Peyer's patch (tissue), 4 donors: ENCODE results near the gene PACRG. TPM values are rescaled to one million over a fixed set of nuclear protein-coding genes. Genes with fewer than 3 reads are reported as not detected.

Experiments
- DNase-seq, 3 donors: peaks; one replicate each; pipeline ENCODE4 v3.0.0-alpha.2; 2017 to 2019
- H3K27ac ChIP-seq, 4 donors: fragments of 200-600 bp; sonication (generic); one replicate each; pipeline ENCODE4 v1.5.1; 2016 to 2019
- H3K27me3 ChIP-seq, 2 donors: fragments of 200-600 bp; sonication (generic); one replicate each; pipeline ENCODE4 v1.5.1; 2019
- H3K36me3 ChIP-seq, 3 donors: fragments of 200-600 bp; sonication (generic); one replicate each; pipeline ENCODE4 v1.5.1; 2016 to 2019
- H3K4me1 ChIP-seq, 4 donors: fragments of 200-600 bp; sonication (generic); one replicate each; pipeline ENCODE4 v1.5.1; 2016 to 2019
- H3K4me3 ChIP-seq, 4 donors: fragments of 200-600 bp; sonication (generic); 1 replicate in 3 of 4; 2 replicates in 1 of 4; pipeline ENCODE4 v1.5.1; 2016 to 2019; ENCODE audit warnings: mild to moderate bottlenecking in 1 of 4
- H3K9me3 ChIP-seq, 4 donors: fragments of 200-600 bp; sonication (generic); one replicate each; pipeline ENCODE4 v1.5.1; 2016 to 2019; ENCODE audit warnings: mild to moderate bottlenecking in 1 of 4
- CTCF ChIP-seq, 6 experiments: fragments of 450-650 bp in 4 of 6; fragments of 200-600 bp in 2 of 6; sonication (generic) in 1 of 6; IDR thresholded peaks; one replicate each; pipeline ENCODE4 v1.5.1; 2017 to 2019; ENCODE audit warnings: antibody characterized with exemption in 6 of 6, mild to moderate bottlenecking in 3 of 6, moderate library complexity in 1 of 6
- POLR2A ChIP-seq, 2 donors: fragments of 450-650 bp; IDR thresholded peaks; one replicate each; pipeline ENCODE4 v1.5.1; 2017; ENCODE audit warnings: antibody characterized with exemption in 2 of 2, mild to moderate bottlenecking in 2 of 2, moderate library complexity in 2 of 2
- total RNA-seq, 4 donors: library from RNA; depleted of rRNA; stranded (reverse); fragments of >200 nt; gene quantifications; one replicate each; pipeline ENCODE4 v1.1.0, GENCODE V29; 2016

PACRG gene
- total RNA-seq, 4 donors from 2014 or later: 0.76 to 2.5 TPM; not detected in 2

GRCh38 chr6:163263998-163264661, 536.4 kb downstream of the PACRG start:
- Histone ChIP-seq H3K4me3 (no peak overlapping the region), H3K27me3 (no peaks in the 10 kb centered on the region), H3K9me3 (peaks cover 0 to 6% (median 0%) of the 10 kb centered on the region in 4 donors), H3K36me3 (no peaks in the 10 kb centered on the region), H3K4me1 (no peaks in the 10 kb centered on the region), H3K27ac (no peak overlapping the region)
- TF ChIP-seq POLR2A (IDR thresholded peaks at IDR 0.05): no peak
- no peak for TF ChIP-seq CTCF (IDR thresholded peaks at IDR 0.05)
- DNase-seq: no peak

GRCh38 chr6:163264662-163265035, 536.9 kb downstream of the PACRG start:
- TF ChIP-seq CTCF (IDR thresholded peaks at IDR 0.05) (no peak), POLR2A (IDR thresholded peaks at IDR 0.05) (no peak)
- Histone ChIP-seq H3K36me3 (no peaks in the 10 kb centered on the region), H3K27ac (no peak overlapping the region), H3K4me3 (no peak overlapping the region), H3K9me3 (peaks cover 0 to 6% (median 0%) of the 10 kb centered on the region in 4 donors), H3K27me3 (no peaks in the 10 kb centered on the region), H3K4me1 (no peaks in the 10 kb centered on the region)
- no peak for DNase-seq

- Histone ChIP-seq H3K27me3 (no peaks in the 10 kb centered on the region), H3K4me1 (no peaks in the 10 kb centered on the region)
- TF ChIP-seq CTCF (IDR thresholded peaks at IDR 0.05) (no peak), POLR2A (IDR thresholded peaks at IDR 0.05) (no peak)
These were observed 553.9 kb downstream of the PACRG start for GRCh38 chr6:163281634-163282033.

GRCh38 chr6:163282672-163283071, 554.9 kb downstream of the PACRG start:
- no peaks in the 10 kb centered on the region for H3K36me3 ChIP-seq
- H3K4me1 ChIP-seq: no peaks in the 10 kb centered on the region
- no peak for DNase-seq
- no peaks in the 10 kb centered on the region for H3K9me3 ChIP-seq
- no peak for TF ChIP-seq POLR2A (IDR thresholded peaks at IDR 0.05)
- TF ChIP-seq CTCF (IDR thresholded peaks at IDR 0.05): no peak
- no peak overlapping the region for H3K27ac ChIP-seq
- no peak overlapping the region for H3K4me3 ChIP-seq
- no peaks in the 10 kb centered on the region for H3K27me3 ChIP-seq

More at GRCh38 chr6:163281634-163282033, 553.9 kb downstream of the PACRG start:
- no peaks in the 10 kb centered on the region for H3K36me3 ChIP-seq
- H3K27ac ChIP-seq: no peak overlapping the region
- H3K4me3 ChIP-seq: no peak overlapping the region
- H3K9me3 ChIP-seq: no peaks in the 10 kb centered on the region
- no peak for DNase-seq

GRCh38 chr6:163284151-163284550, 556.4 kb downstream of the PACRG start:
- Histone ChIP-seq H3K27me3 (no peaks in the 10 kb centered on the region), H3K27ac (no peak overlapping the region), H3K4me3 (no peak overlapping the region), H3K9me3 (no peaks in the 10 kb centered on the region), H3K36me3 (no peaks in the 10 kb centered on the region), H3K4me1 (no peaks in the 10 kb centered on the region)
- TF ChIP-seq CTCF (IDR thresholded peaks at IDR 0.05): no peak
- no peak for TF ChIP-seq POLR2A (IDR thresholded peaks at IDR 0.05)
- no peak for DNase-seq
